GM12872 (cell line): ENCODE results near the gene SLC24A3.

ENCODE experiments used
- TF ChIP-seq, protein P1 (sequence below): IDR thresholded peaks from 3 replicates; pipeline ENCODE4 v1.5.1; 2011; ENCODE audit warnings: low read depth, mild to moderate bottlenecking, low read length, moderate library complexity; ENCODE audit not compliant: insufficient read depth

SLC24A3 gene

DNA sequence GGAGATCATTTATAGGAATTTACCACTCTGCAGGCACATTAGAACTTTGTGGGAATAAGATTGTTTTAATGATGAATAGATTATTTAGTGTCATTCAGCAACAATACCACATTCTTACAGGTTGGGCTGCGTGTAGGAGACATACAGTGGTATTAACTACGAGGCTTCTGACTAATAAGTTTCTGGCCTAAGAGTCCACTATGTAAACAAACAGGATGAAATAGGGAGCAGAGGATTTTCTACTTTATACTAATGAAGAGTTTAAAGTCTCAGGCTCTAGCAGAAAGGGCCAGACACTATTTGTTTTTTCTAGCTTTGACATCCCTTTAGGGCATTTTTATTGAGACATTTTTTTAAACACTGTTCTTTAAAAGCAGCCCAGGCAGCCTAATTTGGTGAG lies 75.6 kb downstream of the SLC24A3 start:
- TF ChIP-seq, protein P1, sequence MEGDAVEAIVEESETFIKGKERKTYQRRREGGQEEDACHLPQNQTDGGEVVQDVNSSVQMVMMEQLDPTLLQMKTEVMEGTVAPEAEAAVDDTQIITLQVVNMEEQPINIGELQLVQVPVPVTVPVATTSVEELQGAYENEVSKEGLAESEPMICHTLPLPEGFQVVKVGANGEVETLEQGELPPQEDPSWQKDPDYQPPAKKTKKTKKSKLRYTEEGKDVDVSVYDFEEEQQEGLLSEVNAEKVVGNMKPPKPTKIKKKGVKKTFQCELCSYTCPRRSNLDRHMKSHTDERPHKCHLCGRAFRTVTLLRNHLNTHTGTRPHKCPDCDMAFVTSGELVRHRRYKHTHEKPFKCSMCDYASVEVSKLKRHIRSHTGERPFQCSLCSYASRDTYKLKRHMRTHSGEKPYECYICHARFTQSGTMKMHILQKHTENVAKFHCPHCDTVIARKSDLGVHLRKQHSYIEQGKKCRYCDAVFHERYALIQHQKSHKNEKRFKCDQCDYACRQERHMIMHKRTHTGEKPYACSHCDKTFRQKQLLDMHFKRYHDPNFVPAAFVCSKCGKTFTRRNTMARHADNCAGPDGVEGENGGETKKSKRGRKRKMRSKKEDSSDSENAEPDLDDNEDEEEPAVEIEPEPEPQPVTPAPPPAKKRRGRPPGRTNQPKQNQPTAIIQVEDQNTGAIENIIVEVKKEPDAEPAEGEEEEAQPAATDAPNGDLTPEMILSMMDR = no peak

DNA sequence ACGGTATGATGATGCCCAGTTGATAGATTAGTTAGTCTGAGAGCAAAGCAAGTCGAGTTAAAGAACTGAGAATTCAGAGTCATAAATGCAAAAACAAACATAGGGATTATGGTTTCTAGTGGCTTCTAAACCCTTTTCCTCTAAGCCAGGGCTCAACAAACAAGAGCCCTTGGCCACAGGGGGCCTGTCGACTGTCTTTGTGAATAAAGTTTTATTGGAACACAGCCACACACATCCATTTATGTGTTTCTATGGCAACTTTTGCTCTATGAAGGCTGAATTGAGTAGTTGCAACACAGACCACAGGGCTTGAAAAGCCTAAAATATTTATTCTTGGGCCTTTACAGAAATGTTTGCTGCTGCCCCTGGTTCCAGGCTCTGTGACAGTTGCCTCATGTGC lies 76.2 kb downstream of the SLC24A3 start:
- TF ChIP-seq, protein P1 = no peak

DNA sequence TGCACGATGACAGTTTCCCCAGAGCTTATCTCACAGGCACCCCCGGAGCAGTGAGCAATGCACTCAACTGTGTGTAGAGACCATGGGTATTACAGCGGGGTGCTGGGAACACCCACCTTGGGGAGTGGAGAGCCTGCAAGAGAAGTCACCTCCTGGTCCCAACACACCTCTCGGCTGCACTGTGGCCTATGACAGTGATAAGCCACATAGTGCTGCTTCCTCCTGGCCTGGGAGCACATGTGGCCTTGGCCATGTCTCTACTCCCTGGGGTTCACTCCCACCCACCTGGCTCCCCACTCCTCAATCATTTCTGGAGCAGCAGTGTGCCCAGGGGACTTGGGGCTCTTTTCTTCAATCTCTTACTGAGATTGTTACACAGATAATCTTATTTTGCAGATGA lies 77.0 kb downstream of the SLC24A3 start:
- TF ChIP-seq, protein P1 = no peak

DNA sequence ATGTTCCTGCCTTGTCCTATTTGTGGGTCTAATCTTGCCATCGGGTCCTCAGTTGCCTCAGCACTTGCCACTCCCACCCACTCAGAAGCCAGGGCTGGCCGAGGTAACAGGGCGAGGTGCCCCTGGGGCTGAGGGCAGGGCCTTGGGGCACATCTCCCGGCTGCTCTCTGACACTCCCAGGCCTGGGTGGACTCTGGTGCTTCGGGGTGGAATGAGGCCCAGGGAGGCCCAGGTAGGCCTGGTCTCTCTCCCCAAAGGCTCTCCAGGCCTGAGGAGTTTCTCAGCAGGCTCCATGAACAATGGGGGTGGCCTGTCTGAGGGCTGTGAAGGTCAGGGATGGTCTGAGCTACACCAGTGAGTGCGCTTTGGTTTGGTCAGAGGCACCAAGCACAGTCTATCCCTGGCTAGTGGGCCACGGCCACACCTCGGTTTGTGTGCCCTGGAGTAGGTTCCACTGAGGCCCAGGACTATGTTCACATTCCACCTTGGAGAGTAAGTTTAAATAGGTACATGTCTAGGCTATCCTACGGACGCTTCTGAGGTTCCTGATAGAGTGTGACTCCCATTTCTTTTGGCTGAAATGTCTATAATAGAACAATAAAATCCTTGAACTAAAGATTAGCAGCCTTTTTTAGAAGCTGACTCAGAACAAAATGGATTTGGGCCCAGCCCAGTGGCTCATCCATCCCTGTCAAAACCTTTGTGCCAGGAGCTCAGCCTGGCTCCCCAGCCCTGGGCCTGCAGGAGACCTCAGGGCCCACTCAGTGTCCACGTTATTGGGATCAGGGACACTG lies 78.8 kb downstream of the SLC24A3 start:
- TF ChIP-seq, protein P1 = no peak

DNA sequence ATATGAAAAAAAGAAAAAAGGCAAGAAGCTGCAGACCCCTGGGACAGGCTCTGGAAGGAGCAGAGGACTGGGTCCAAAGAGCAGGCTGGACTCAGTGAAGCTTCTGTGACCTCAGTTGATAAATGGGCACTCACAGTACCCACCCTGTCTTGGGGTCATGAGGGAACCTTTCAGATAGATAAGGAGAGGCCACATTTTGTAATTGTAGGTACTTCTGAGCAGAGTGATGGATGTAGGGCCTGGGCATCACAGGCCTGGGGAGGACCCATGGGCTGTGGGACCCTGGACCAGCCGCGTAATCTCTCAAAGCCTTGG lies 79.3 kb downstream of the SLC24A3 start:
- TF ChIP-seq, protein P1 = no peak

DNA sequence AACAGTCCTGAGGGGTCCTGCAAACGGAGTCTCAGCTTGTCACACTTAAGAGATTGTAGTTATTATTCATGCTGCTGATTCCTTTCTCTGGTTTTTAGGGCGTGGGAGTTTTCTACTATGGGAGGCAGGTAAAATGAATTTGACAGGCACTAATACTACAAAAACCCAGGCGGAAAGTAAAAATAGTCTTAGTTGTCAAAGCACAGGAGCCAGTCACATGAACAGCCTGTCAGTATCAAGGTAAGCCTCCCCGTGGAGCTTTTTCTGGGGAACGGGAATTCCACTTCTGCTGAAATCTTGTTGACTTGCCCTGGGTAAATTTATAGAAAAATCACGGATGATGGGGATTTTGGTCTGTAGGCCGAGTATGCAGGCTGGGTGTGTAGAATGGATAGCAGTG lies 79.8 kb downstream of the SLC24A3 start:
- TF ChIP-seq, protein P1 = no peak

DNA sequence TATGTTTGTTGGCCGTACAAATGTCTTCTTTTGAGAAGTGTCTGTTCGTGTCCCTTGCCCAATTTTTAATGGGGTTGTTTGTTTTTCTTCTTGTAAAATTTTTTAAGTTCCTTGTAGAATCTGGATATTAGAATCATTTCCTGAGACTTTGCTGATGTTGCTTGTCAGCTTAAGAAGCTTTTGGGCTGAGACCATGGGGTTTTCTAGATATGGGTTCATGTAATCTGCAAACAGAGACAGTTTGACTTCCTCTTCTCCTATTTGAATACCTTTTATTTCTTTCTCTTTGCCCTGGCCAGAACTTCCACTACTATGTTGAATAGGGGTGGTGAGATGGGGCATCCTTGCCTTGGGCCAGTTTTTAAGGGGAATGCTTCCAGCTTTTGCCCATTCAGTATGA lies 82.6 kb downstream of the SLC24A3 start:
- TF ChIP-seq, protein P1 = no peak
